NCI-H510A treated with DMSO at 0.1 percent for 48 hours (cell line): ENCODE data around the gene TMX1.
A peak's percentile ranks its signal among the peaks of the same experiment; 100 is the strongest.

ENCODE experiments used
- DNase-seq: peaks from one replicate; lab custom pipeline; 2025; lab: John Stamatoyannopoulos, UW

Gene TMX1

DNA sequence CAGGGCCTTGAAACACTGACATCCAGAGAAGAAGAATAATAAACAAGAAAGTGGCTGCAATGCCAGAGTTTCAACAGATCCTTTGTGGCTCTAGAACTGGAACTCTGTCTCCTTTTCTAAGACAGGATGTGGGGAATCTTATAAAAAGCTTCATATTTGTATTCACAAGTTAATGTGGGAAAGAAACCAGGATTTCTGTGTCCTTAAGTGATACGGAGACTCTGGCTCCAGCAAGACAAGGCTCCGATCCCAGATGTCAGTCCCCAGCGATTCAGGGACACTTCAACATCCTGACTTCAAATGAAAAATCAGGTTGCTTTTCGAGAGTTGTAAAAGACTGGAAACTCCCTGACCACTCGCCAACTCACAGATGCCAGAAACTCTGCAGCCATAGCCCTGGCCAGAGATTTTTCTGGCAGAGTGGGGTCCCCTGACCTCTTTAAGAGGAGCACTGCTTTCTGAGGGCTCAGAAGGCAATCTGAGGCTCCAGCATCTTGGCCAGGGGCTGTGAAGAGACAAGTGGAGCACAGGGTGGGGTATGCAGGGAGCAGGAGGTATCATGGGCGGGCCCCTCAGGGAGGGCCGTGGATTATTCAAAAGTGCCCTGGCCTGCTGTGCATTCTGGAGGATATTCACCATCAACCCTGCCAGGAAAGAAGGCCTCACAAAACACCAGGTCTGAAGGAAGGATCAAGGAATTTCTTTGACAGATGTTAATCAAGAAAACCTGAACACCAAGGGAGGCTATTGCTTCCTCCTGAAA, 53.3 kb downstream of the TMX1 start:
- no peak for DNase-seq

DNA sequence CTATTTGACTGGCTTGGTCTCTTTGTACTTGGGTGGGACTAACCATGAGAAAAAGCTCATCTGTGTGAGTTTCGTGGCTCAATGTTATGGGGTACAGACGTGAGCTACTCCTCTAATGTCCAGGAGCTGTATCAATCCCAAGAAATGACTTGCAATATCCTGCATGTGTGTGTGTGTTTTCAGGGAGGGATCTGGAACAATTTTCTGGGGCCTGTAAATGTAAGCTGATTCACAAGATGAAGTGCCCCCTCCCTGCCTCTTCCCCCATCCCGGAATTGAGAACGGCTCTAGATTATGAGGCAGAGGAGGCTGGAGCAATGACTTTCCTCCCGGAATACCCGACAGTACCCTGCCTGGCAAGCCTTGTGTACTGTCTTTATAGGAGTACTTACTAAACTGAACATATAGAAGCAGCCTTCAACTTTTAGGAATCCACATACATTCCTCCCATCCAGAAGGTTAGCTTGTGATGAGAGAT, 53.9 kb downstream of the TMX1 start:
- no peak for DNase-seq

DNA sequence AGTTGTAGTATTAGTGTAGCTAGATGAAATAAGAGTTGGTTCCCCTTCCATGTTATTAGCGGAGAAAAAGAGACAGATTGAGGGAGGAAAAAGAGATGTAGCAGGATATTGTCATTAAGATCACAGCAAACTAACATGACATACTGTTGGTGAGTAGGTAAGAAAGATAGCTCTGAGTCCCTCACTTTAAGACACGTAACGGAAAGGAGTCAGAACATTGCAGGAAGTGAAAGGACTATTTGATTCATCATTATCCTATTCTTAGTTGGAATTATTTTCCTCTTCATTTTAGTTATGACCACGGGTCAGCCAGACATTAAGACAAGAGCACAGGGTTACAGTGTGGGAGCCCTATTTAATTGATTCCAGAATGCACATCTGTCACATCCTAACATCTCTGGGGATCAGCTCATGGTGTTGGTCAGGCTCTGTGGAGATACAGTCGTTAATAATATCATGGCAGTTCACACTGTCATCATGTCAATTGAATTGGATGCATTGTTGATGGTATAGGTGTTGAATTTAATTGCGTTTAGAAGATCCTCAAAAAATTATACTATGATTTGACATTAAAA, 55.0 kb downstream of the TMX1 start:
- DNase-seq: no peak

DNA sequence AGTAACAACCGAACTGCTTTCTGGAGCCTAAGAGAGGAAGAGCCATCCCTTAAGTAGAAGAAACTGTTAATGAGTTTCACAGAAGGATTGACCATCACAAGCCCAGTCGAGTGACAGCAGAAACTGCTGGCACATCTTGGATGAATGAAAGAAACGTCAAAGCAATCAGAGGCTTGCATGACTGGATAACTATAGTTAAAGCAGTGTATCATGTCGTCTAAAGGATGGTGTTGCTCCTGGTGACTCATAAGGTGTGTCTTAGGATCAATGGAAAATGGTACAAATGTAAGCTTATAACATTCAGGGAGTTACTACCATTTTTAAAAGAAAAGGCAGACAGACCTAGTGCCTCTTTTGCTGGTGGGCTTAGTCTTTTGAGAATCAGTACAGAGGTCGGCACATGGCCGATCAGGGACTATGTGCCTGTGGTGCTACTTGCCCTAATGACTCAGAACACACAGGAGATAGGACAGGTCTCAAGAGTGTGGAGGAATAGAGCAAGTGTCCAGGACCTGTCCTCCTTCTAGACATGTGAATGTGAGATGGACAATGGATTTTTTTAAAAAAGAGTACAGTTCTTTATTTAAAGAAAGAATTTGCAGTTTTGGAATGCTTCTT, 55.7 kb downstream of the TMX1 start:
- no peak for DNase-seq

DNA sequence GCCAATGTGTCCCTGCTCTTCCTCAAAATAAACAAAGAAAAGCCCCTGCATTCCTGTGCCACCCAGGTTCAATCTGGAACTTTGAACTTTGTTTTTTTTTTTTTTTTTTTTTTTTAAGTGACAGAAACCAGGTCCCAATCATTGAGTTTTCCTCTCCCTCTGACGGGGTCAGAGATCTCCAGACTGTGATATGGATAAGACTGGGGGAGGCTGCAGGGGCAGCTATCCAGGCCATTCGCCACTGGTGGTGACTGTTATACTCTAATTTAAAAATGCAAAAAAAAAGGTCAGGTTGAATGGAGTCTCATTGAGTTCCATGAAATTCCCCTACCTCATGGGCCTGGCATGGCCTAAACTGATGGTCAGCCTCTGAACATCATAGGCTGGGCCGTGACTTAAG, 57.0 kb downstream of the TMX1 start:
- no peak for DNase-seq

DNA sequence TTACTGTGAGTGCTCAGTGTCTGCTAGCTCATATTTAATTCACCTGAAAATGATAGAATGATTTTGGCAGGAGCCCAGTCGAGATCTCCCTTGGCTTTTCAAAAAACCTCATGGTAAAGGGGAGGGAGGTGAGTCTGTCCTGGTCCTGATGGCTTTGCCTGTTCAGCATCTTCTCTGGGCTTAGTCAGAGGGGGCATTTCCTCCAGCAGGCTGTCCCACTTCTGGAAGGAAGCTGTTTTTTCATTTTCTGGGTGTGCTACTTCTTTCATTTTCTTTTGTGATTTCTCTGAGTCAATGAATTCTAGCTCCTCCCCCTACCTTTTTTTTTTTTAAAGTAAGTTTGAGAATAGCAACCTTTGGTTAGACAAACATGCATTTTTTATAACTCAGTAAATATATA, 58.8 kb downstream of the TMX1 start:
- no peak for DNase-seq

DNA sequence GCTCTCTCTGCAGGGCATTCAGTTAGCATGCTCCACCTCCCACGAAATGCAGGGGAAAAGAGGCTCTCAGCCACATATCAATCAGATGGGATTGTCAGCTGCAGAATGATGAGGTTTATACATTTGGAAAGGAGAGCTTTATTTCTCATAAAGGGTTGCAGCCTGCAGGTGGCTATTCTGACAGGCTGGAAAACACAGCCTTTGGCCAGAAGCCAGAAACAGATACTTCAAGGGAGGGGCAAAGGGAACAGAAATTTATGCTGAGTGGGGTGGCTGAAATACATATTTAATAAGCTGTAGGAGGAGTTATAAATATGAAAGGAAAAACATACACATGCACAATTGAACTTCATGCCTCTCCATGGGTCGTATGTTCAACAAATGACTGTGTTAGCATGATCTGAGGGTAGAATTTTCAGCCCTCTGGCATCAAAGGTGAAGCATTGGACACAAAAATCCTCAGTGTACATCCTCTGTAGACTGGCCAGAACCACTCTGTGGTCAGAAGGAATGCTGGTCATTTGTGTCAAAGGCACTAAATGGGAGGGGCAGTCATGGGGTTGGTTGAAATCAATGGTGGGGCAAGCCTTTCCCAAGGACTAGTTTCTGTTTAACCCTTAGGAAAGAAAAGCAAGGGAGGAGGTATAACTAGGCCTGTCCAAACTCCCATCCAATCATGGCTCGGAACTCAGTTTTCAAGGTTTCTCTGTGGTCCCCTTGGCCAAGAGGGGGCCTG, 62.4 kb downstream of the TMX1 start:
- DNase-seq: peak; percentile 25

DNA sequence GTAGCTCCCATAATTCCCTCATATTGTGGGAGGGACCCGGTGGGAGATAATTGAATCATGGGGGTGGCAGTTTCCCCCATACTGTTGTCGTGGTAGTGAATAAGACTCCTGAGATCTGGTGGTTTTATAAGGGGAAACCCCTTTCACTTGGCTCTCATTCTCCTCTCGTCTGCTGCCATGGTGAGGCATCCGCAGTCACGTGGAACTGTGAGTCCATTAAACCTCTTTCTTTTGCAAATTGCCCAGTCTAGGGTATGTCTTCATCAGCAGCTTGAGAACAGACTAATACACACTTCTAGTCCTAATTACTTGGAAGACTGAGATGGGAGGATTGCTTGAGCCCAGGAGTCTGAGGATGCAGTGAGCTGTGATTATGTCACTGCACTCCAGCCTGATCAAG, 64.4 kb downstream of the TMX1 start:
- DNase-seq: no peak

DNA sequence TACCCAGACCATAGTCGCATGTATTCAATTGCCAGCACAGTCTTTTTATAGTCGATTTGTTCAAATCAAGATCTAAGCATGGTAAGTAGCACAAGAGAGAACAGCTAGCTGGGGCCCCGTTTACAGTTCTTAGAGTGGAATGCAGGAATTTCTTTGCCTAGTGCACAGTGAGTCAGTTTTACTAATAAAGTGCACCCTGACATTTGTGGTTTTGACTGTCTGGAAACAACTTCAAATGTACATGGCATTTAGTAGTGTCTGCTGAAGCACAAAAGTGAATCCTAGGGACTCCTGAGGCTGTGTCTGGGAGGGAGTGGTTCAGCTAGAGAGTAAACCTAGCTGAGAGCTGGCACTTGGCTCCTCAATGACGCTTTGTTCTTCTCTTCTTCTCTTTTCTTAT, 64.9 kb downstream of the TMX1 start:
- no peak for DNase-seq

DNA sequence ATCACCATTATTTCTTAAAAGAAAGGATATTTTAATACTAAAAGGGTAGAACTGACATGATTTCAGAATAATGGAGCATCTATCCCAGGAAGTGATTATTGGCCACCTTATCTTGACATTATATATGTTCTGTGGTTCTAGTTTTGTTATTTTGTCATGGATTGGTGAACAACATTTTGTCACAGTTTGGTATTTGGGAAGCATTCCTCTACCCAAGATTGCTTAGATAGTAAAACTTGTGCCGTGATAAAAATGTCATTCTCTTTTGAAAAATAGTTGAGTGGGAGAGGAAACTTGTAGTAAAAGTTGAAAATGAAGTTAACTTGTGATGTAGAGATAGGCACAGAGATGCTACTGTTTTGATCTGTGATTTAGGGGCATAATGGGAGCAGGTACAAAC, 65.7 kb downstream of the TMX1 start:
- DNase-seq: no peak
